GM12872 (cell line): ENCODE measurements around the gene SEC22C.
A peak's percentile ranks its signal among the peaks of the same experiment; 100 is the strongest.

ENCODE experiments used
- CTCF ChIP-seq: IDR thresholded peaks from 3 replicates; pipeline ENCODE4 v1.5.1; 2011; ENCODE audit warnings: low read depth, mild to moderate bottlenecking, low read length, moderate library complexity; ENCODE audit not compliant: insufficient read depth

Gene SEC22C

GRCh38 chr3:42501681-42502428 is 79.9 kb downstream of the SEC22C start:
- TF ChIP-seq CTCF: peak; percentile 65

GRCh38 chr3:42501321-42501680 is 80.5 kb downstream of the SEC22C start:
- no peak for TF ChIP-seq CTCF

GRCh38 chr3:42500909-42501308 is 80.9 kb downstream of the SEC22C start:
- no peak for TF ChIP-seq CTCF

- no peak for TF ChIP-seq CTCF
Observed at GRCh38 chr3:42500091-42500490, 81.7 kb downstream of the SEC22C start.

- no peak for TF ChIP-seq CTCF
Observed at GRCh38 chr3:42499478-42499871, 82.3 kb downstream of the SEC22C start.

GRCh38 chr3:42498791-42499477 is 82.8 kb downstream of the SEC22C start:
- no peak for TF ChIP-seq CTCF

GRCh38 chr3:42498034-42498433 is 83.7 kb downstream of the SEC22C start:
- TF ChIP-seq CTCF: no peak
